ENCODE measurements around the gene SRP9.
A peak's percentile ranks its signal among the peaks of the same experiment; 100 is the strongest.
"Not testable (repeated sequence)": the region's sequence is repeated elsewhere in the genome, so short reads cannot be mapped to it uniquely, and the experiment has no call there.

The SRP9 gene

GRCh38 chr1:225757927-225758656 is 19.5 kb upstream of the SRP9 start:
- DNase-seq: no peak

GRCh38 chr1:225759972-225760371 is 17.7 kb upstream of the SRP9 start:
- DNase-seq: not testable (repeated sequence)

GRCh38 chr1:225760531-225760930 is 17.1 kb upstream of the SRP9 start:
- no peak for DNase-seq

- not testable (repeated sequence) for DNase-seq
These were observed 16.2 kb upstream of the SRP9 start for GRCh38 chr1:225761395-225761794.

GRCh38 chr1:225762002-225762441 is 15.6 kb upstream of the SRP9 start:
- DNase-seq: peak; percentile 68

- DNase-seq: peak; percentile 24
These were observed 15.2 kb upstream of the SRP9 start for GRCh38 chr1:225762444-225762843.

GRCh38 chr1:225763716-225764548 is 13.7 kb upstream of the SRP9 start:
- no peak for DNase-seq

- no peak for DNase-seq
These were observed 11.5 kb upstream of the SRP9 start for GRCh38 chr1:225765982-225766674.

- DNase-seq: peak; percentile 25
These were observed 10.5 kb upstream of the SRP9 start for GRCh38 chr1:225766967-225767633.

- DNase-seq: peak; percentile 74
These were observed 9.7 kb upstream of the SRP9 start for GRCh38 chr1:225767634-225768540.

GRCh38 chr1:225768662-225769426 is 8.8 kb upstream of the SRP9 start:
- DNase-seq: no peak

- no peak for DNase-seq
These were observed 7.9 kb upstream of the SRP9 start for GRCh38 chr1:225769687-225770086.

- no peak for DNase-seq
These were observed 6.9 kb upstream of the SRP9 start for GRCh38 chr1:225770561-225771248.

- no peak for DNase-seq
These were observed 5.8 kb upstream of the SRP9 start for GRCh38 chr1:225771661-225772322.

- peak; percentile 81 for DNase-seq
These were observed 5.3 kb upstream of the SRP9 start for GRCh38 chr1:225772323-225772768.

- DNase-seq: no peak
These were observed 4.8 kb upstream of the SRP9 start for GRCh38 chr1:225772848-225773247.

GRCh38 chr1:225774281-225775147 is 3.1 kb upstream of the SRP9 start:
- DNase-seq: no peak

GRCh38 chr1:225776294-225776693 is 1.3 kb upstream of the SRP9 start:
- DNase-seq: no peak

All from NCI-H146 (cell line).